GM19023 (cell line): ENCODE data around the gene MACF1.
"Not testable (repeated sequence)": the region's sequence is repeated elsewhere in the genome, so short reads cannot be mapped to it uniquely, and the experiment has no call there.

Experiments
- ATAC-seq: cut with Tn5 transposase; IDR thresholded peaks from one replicate; pipeline ENCODE4 v1.9.1; 2021; ENCODE audit warnings: mild to moderate bottlenecking, moderate library complexity; ENCODE audit not compliant: unreplicated experiment

Gene MACF1

DNA sequence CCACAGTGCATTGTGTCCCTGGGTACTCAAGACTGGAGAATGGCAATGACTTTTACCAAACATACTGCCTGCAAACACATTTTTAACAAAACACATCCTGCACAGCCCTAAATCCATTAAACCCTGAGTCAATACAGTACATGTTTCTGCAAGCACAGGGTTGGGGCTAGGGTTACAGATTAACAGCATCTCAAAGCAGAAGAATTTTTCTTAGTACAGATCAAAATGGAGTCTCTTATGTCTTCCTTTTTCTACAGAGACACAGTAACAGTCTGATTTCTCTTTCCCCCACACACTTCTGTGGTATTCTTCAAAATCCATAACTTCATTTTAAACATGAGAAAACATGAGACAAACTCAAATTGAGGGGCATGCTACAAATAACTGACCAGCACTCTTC lies 300.8 kb downstream of the MACF1 start:
- ATAC-seq, result no peak

DNA sequence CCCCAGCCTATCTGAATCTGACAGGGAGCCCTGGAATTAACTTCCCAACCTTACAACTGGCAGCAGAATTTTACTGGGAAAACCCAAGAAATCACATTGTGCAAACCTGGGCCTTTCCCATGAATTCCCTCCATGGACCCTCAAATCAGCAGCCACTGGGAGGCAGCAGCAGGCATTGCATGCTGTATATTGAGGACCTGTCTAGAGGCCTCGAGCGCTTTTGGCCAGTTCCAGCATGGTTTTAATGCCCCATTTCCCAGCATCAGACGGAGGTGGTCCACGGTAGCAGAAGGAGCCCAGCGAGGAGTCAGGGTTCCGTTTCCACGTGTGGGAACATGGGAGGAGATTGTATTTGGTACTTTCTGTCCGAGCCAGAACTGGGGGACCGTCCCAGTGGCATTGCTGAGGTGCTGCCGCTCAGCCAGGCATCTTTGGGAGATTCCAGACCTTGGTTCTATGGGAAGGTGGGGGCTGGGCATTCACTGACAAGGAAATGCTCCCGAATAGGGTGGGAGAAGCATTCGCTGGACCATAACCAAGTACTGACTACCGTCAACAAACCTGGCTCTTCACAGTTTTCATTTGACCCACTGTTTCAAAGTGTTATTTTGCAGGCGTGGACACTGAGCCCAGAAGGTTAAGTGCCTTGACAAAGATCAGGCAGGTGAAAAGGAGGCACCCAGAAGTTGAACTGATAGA lies 302.9 kb downstream of the MACF1 start:
- ATAC-seq, result no peak

DNA sequence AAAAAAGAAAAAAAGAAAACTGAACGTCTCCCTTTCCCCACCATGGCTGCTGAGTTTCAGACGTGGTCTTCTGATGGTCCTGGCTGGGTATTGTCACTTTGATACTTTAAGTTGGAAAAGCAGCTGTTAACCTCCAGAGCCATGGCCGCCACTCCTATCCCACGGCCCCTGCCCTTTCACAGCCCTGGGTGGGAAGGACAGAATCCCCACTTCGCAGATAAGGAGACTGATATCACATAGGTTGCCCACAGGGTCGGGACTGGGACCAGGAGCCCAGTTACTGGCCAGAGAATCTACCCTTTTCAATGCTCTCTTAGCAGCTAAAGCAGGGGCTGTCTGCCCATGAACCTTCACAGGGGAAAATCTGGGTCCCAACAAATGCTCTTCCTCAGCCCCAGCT lies 303.8 kb downstream of the MACF1 start:
- no peak for ATAC-seq

DNA sequence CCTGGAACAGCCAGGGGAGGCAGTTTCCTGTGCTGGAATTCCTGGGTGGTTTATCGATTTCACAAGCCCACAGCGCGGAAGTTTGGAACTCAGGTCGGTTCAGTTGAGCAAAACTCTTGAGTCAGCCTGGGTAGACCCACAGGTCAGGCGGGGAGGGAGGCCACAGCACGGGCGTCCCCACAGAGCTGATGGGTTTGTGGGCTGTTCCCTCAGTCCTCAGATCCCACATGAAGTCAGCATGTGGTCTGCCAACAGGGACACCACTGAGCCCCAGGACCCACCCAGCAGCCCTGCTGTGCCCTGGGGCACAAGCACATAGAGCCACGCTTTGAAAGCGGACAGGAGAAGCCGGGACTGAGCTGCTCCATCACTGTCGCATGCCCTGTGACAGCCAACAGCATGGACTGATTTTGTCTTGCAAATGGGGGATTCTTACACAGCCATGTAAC lies 304.4 kb downstream of the MACF1 start:
- ATAC-seq, result peak; percentile 22

DNA sequence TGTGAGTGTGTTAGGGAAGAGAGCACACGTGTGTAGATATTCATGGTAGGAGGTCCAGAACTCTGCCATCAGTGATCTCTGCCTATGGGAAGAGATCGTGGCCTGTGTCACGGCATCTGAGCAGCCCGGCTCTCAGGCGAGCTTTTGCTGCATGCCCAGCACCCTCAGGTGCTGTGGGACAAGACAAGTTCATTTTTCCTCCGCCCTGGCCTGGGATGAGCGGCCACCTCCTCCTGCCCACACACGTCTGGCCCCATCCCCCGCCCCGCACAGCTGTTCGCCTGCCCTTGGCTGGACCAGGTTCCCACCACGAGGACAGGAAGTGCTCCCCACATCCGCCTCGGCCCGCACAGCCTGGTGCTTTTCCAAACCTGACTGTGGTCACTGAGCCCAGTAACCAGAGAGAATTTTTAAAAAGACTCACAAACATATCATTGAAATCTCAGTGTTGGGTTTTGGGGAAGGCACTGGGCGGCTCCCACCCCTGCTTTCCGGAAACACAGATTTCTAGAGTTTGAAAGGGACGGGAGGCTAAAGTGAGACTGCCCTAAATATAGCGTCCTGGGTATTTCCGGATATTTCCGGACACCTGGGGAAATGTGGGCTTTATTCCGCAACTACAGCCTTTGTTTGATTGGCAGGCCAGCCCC lies 305.0 kb downstream of the MACF1 start:
- ATAC-seq, result peak; percentile 70

DNA sequence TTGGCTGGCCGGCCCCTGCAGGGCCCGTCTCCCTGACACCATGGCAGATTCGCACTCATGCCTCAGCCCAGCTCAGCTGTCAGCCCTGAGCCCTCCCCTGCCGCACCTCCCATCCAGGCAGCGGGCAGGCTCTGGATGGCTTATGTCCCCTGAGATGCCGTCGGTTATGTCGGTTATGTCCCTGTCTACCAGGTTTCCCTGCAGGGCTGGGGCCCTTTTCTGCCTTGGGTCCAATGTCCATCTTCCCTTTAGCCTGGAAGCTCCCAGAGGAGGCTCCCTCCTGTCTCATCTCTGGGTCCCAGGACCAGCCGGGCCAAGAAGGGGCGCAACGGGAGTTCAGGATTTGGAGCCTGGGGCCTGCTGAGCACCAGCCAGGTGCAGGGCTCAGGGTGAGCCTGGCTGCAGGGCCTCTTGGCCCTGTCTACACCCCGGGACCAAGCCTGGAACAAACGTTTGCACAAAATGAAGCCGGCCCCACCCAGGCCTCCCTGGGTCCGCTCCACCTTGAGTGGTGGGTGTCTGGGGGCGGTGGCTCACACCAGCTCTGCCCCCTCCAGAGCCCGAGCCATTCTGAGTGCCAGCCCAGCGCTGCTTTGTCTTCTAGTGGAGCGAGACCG lies 306.2 kb downstream of the MACF1 start:
- not testable (repeated sequence) for ATAC-seq

DNA sequence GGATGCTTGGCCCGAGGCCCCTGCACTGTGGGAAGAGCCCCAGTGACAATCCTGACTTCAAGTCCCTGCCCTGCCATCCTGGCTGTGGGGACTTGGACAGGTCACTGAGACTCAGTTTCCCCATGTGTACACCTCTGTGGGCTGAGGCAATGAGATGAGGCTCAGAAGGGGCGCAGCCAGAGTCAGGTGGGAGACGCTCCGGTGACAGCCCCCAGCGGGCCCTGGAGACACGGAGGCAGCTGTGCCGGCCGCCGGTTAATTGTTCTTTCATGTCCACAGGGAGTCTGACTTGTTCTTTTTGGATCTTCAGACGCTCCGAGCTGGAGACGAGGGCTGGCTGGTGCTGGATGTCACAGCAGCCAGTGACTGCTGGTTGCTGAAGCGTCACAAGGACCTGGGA lies 307.0 kb downstream of the MACF1 start:
- not testable (repeated sequence) for ATAC-seq

DNA sequence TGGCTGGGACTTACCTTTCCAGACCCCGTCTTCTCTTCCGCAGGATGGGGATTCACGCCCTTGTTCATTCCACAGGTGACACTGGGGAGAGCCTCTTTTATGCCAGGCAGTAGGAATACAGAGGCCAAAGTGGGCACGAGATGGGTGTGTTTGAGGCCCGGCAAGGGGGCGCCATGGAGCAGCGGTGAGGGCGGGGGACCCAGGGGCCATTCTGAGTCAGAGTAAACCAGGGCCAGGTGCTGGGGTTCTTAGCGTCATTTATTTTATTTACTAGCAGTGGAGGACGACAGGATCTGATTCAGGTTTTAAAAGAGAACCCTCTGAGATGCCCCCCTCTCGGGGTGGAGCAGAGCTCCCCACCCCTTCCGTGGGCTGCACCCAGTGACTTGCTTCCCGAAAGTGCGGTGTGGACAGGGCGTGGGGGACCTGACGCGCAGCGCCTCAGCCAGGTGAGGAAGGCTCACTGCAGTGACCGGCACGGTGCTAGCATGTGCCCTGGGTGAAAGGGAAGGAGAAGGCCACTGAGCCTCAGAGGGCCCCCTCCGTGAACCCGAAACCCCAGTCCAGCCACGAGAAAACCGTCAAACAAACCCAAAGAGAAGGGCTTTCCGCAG lies 307.8 kb downstream of the MACF1 start:
- ATAC-seq, result not testable (repeated sequence)

DNA sequence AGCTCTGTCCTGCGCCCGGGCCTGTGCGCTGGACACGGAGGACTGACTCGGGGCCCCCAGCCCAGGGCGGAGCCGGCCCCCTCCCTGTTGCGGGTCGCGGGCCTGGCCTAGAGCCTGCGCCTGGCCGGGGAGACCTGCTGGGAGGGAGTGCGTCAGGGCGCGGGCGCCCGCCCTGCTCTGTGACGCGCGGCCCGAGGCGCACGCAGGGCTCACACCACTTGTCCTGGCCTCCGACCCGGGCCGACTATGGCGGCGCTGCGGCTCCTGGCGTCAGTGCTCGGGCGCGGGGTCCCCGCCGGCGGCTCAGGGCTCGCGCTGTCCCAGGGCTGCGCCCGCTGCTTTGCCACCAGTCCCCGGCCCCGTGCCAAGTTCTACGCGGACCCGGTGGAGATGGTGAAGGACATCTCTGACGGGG lies 310.2 kb downstream of the MACF1 start:
- not testable (repeated sequence) for ATAC-seq

DNA sequence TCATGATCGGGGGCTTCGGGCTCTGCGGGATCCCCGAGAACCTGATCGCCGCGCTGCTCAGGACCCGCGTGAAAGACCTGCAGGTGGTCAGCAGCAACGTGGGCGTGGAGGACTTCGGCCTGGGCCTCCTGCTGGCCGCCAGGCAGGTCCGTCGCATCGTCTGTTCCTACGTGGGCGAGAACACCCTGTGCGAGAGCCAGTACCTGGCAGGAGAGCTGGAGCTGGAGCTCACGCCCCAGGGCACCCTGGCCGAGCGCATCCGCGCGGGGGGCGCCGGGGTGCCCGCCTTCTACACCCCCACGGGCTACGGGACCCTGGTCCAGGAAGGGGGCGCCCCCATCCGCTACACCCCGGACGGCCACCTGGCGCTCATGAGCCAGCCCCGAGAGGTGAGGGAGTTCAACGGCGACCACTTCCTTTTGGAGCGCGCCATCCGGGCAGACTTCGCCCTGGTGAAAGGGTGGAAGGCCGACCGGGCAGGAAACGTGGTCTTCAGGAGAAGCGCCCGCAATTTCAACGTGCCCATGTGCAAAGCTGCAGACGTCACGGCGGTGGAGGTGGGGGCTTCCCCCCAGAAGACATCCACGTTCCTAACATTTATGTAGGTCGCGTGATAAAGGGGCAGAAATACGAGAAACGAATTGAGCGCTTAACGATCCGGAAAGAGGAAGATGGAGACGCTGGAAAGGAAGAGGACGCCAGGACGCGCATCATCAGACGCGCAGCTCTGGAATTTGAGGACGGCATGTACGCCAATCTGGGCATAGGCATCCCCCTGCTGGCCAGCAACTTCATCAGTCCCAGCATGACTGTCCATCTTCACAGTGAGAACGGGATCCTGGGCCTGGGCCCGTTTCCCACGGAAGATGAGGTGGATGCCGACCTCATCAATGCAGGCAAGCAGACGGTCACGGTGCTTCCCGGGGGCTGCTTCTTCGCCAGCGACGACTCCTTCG lies 310.9 kb downstream of the MACF1 start:
- not testable (repeated sequence) for ATAC-seq

DNA sequence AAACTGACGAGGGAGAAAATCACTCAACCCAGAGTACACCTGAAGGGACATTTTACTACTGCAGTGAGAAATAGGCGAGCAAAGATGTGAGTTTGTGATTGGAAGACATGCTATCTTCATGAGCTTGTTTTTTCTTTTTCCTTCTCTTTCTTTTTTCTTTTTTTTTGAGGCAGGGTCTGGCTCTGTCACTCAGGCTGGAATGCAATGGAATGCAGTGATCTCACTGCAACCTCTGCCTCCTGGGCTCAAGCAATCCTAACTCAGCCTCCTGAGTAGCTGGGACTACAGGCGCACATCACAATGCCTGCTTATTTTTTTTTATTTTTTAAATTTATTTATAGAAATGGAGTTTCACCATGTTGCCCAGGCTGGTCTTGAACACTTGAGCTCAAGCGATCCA lies 312.3 kb downstream of the MACF1 start:
- not testable (repeated sequence) for ATAC-seq

DNA sequence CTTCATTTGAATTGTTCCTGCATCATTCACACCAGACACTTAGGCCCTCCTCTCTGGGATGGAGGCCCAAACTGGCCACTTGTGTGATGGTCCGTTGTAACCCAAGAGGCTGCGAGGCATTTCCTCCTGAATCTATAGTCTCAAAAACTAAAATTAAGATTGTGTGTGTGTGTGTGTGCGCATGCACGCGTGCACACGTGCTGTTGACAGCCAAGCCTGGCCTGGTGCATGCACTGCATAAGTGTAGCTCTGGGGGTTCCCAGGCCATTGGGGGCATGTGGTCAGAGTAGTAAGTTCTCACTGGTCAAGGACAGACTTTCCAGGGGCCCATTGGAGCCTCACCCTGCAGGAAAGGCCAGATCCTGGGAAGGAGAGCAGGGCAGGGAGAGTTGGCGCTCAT lies 313.4 kb downstream of the MACF1 start:
- ATAC-seq, result not testable (repeated sequence)

DNA sequence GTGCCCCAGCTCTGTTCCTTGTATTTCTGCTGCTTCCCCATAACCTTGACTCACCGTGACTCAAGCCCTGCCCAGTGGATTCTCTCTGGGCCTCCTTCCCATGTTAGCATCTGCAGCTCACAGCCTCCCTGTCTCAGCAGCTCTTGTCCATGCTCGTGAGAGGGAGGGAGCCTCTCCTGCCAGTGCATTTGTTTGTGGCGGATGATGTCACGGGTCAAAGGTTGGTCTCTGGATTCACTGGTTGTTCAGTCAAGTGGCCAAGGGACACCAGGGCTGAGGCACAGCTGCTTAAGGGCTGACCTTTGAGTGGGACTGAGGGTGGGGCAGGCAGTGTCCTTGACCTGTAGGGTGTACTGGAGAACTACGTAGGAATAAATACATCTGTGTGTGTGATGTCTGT lies 314.9 kb downstream of the MACF1 start:
- not testable (repeated sequence) for ATAC-seq

DNA sequence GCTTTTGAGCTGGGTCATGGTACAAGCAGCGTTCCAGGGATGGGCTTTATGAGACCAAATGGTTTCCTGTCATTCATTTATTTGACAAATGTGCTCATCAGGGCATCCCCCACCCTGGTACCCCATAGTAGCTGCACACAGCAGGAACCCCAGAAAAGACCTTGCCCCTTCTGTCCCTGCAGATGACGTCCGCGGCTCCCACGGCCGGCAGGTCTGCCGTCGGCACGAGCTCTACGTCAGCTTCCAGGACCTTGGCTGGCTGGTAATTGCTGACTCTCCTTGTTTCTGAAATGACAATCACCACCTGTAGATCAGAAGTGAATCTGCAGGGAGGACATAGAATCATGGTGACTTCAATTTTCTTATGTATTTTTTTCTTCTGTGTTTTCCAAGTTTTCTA lies 317.7 kb downstream of the MACF1 start:
- not testable (repeated sequence) for ATAC-seq

DNA sequence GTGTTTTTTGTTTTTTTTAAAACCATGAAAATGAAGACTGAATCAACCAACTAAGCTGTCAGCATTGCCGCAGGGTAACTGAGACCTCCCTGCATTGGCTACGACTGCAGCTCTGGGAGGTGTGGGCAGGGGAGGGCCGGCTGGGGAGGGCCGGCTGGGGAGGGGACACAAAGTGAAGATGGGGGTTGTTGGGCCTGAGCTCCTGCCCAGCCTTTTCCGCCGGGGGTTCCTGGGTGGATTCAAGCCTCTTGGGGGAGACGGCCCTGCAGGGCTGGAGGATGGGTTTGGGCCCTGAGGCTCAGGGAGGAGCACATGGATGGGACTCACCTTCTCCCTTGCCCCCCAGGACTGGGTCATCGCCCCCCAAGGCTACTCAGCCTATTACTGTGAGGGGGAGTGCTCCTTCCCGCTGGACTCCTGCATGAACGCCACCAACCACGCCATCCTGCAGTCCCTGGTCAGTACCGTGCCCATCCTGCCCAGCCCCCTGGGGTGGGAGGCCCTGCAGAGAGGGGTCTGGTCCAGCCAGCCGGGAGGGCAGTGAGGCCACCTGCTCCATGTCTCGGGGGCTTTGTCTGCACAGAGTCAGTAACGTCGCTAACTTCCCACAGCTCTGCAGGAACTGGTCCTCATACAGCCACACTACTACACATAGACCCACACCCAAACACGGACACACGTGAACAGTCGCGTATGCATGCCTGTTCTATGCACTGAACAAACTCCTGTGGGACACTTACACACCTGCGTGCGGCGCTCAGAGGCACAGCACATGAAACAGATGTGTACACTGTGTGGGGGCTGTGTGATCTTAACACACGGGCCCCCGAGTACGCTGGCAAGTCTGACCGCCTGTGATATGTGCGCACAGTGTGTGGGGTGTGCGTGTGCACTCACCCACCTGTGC lies 318.4 kb downstream of the MACF1 start:
- no peak for ATAC-seq

DNA sequence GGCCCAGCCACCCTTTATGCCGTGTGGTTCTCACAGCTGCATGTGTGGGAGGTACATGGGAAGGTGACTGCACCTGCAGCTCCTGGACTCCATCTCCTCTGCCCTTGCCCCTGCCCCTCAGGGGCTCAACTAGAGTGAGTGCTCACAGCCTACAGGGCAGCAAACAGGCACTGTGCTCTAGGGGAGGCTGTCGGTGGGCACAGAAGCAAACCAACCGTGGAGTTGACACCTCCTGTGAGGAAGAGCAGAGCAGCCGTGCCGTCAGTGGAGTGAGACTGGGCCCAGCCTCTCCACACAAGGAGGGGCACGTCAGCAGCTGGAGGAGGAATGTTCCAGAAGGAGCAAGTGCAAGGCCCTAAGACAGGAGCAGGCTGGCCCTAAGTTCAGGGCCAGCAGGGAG lies 319.7 kb downstream of the MACF1 start:
- no peak for ATAC-seq

DNA sequence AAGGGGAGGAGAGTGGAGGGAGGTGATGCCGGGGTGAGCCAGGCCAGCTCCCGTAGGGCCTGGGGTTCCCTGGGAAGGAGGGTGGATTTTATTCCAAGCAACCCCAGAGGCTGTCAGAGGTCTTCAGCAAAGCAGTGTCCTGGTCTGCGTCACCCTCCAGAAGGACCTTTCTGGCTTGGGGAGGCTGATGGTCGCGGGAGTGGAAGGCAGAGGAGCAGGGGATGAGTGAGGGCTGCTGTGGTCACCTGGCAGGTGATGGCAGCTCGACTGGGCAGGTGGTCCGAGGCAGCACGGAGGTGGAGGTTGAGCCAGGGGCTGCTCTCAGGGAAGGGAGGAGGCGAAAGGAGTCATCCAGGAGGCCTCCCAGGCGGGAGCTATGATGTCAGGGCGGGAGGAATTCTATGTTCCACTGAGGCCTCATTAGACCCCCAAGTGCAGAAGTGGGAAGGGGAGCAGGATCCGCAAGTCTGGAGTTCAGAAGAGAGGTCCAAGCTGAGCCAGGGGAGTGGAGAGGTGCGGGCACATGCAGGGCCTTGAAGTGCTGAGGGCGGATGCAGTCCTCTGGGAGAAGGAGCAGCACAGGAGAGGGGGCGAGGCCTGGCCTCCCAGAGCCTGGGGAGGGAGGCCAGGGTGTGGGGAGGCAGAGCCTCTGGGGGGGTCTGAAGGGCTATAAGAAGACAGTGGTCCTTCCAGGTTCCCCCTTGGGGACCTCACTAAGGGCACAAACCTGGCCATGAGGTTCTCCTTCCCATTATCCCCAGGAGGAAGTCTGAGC lies 320.3 kb downstream of the MACF1 start:
- no peak for ATAC-seq

DNA sequence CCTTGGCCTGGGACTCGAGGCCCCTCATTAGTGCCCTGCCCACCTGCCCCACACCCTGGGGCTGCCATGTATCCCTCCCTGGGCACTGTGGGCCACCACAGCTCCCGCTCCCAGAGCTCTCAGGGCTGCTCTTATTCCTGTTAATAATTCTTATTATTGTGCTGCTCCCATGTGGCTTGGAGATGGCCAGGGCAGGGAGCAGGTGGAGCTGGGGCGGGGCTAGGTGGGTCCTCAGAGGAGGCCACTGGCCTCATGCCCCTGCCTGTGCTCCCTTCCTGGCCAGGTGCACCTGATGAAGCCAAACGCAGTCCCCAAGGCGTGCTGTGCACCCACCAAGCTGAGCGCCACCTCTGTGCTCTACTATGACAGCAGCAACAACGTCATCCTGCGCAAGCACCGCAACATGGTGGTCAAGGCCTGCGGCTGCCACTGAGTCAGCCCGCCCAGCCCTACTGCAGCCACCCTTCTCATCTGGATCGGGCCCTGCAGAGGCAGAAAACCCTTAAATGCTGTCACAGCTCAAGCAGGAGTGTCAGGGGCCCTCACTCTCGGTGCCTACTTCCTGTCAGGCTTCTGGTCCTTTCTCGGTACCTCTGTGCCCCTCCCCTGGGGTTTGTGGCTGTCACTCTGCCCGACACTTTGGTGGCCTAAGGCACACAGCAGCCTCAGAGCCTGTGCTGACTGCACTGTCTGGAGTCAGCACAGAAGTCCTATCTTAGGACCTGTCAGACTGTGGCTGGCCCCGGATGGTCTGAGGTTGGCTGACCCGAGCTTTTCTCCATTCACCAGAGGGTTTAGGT lies 321.1 kb downstream of the MACF1 start:
- peak; percentile 83 for ATAC-seq
